8988T (cell line): ENCODE measurements around the gene WDR46.
A peak's percentile ranks its signal among the peaks of the same experiment; 100 is the strongest.

Source experiments
- DNase-seq: peaks from one replicate; pipeline ENCODE4 v3.0.0; 2011

Gene WDR46

DNA sequence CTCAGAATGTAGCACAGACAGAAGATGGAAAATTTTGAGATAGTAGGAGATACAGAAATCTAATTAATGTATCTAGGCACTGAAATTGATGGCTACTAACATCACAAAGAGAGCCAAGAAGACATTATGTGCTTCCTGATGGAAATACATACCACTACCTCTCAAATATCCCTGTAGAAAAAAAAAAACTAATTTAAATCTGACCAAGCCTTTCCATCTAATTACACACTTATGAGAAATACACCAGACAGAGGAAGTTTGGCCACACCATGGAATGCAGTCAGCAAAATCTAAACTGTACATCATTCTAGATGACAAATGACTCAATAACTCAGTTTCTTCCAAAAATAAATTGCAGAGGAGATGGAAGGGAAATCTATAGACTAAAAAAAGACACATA is 36.3 kb downstream of the WDR46 start:
- no peak for DNase-seq

DNA sequence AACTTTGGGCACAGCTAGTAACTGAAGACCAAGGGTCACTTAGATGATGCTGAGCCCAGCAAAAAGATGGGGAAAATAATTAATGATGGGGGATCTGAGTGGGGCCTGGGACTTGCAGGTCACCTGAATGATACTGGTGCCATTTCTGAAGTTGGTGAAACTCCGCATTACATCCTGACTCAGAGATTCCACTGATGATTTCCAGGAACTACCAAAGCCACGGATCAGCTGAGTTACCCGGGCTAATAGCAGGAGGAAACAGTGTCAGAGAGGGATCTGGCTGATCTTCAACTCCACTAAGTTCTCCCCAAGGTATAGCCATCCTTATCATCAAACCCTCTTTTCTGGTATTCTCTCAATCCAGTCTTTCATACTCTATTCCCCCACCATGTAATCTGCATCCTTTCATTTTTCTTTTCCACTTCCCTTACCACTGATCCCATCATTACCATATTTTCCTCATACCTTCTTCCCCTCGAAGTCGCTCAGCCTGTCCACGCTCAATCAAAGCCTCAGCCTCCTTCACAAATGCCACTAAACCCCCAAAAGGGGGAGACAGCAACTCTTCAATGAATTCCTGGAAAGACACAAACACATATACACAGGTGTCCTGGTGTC is 37.5 kb downstream of the WDR46 start:
- no peak for DNase-seq

DNA sequence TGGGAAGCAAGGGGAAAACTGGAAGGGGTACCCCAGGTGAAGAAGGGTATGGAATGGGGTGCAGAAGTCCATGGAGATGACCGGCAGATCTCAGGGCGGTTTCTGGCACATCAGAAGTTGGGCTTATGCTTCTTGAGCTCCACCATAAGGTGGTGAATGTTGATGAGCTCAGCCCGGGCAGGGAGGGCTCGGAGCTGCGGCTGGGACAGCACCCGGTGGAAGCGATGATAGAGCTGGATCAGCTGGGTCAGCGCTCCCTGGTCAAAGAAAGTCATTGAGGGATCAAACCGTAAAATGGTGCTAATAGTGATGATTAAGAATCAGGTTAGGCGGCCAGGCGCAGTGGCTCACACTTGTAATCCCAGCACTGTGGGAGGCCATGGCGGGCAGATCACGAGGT is 38.3 kb downstream of the WDR46 start:
- no peak for DNase-seq

DNA sequence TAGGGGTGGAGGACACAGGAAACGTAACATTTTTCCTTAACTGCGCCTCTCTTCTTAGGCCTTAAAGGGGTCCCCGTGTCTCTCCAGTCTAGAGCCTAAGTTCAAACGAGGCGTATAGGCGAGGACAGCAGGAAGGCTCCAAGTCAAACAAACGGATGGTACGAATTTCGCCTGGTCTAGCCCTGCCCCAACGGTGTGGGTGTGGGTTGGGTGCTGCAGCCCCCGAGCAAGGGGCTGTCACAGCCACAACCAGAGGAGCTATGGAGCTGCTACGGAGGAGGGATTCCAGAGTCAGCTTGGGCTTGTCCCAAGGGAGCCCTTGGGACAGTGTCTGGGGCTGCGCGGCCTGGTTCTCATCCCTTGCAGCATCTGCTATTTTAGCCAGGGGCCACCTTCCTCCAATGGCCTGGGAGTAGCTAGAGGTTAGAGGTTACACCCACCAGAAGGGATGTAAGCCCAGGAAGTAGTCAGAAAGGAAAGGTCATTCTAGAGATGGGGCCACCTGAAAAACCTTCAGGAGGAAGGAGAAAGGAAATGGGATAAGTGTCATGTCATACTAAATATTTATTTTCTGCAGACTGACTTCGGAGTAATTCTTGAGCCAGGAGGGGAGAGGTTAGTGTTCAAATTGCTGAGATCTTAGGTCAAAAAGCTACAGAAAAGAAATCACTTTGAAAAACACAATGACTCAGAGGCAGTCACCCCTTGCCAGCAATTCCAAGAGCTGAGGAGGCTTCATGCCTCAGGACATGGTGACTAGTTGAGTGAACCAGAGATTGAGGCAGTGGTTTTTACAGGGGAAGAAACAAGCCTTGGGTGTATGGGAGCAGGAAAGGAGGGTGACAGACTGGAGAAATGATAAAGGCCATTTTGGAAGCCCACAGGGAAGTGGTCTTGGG is 39.1 kb downstream of the WDR46 start:
- no peak for DNase-seq

DNA sequence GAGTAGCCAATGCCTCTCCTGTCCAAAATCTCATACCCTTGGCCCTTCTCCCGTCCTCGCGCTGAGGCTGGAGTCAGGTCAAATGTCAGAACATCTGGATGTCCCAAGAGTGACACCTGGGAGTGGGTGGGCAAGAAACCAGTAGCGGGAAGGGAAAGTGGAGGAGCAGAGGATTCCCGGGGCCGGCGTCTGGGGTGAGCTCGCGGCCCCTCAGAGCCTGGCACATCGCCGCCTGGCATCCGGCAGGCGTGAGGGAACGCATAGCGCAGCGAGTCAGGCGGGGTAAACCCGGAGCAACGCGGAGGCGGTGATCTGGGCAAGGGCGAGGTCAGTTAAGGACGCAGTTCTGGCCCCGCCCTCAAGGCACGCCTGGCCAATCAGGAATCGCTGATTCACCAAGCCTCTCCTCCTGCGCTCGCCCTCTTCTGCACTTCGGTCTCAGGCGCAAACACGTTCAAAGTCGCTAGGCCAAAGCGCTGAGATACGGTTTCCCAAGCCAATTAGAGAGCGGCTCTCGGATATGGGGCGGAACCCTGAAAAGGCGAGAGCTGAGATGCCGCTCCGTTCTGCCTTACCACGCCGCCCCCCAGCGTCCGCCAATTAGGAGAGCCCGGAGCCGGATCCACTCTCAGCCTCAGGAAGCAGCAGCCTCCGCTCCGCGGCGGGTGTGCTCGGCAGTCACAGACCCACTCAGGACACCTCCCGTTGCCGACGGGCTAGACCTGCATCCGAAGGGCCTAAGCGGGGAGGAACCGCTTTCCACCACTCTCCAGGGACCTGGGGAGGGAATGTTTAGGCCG is 39.9 kb downstream of the WDR46 start:
- DNase-seq, result peak; percentile 46

DNA sequence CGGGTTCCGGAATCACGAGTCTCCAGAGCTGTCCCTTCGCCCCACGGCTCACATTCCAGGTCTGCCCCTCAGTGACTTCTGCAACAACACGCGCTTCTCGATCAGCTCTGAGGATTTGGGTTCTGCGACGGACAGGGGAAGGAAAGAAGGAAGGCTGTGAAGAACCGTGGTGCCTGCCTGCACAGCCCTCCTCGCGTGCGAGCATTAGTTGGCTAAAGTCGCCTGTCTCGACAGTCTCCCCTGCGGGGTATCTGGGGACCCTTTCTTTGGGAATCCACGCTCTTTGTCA is 40.5 kb downstream of the WDR46 start:
- DNase-seq, result no peak

DNA sequence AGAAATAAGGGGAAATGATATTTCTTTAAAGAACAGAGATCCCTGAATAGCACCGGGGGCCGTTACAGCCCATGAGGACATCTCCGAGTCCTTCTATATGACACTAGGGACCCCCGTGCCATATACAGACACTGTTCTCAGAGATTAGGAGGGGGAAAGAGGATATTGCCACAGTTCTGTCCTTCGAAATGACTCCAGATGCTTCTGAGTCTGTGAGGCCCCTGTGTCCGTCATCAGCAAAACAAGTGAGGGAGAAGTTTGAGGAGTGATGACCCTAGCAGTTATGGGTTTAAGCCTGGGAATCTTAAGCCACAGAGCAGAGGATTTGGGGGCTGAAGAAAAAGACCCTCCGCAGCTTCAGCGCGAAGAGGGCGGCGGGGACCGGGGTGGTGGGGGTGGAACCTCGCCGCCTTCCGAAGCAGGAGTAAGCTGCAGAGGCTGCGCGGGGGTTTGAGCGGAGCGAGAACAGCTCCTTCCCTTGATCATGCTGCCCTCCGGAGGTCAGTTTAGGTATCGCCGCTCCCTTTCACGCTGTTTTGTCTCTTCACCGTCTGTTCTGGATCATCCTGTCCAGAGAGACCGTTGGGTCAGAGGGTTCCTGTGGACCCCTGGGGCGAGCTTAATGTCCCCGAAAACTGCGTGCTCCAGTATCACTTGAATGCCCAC is 40.9 kb downstream of the WDR46 start:
- DNase-seq, result peak; percentile 42

DNA sequence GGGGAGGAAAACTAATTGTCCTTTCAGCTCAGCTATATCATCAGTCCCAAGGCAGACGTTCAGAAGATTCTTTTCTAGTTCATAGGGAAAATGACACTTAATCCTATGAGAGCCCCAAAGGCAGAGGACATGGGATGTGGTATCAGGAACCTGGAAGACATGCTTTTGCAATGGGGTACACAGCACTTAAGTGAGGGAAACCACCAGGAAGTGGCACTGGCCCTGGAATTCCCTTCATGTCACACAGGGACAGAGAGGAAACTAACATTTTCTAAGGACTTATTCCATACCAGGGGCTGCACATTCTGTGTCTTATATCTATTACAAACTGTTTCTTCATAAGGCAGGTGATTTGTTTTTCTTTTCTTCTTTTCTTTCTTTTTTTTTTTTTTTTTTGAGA is 45.6 kb downstream of the WDR46 start:
- no peak for DNase-seq

DNA sequence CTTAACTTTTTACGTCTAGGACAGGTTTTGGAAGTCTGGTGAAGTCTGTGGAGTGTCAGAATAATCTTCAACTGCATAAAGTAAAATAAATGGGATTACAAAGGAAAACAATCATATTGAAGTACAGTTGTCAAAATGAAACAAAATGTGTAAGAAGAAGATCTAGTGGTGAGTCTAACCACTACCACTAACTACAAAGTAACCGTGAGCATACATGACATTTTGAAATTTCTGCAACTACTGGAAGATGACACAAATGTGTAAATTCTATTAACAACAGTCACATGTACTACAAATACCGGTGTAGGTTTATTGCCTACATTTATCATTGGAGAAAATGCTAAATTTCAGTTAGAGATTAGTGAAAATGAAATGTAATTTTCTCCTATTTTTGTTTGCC is 47.1 kb downstream of the WDR46 start:
- DNase-seq, result no peak

DNA sequence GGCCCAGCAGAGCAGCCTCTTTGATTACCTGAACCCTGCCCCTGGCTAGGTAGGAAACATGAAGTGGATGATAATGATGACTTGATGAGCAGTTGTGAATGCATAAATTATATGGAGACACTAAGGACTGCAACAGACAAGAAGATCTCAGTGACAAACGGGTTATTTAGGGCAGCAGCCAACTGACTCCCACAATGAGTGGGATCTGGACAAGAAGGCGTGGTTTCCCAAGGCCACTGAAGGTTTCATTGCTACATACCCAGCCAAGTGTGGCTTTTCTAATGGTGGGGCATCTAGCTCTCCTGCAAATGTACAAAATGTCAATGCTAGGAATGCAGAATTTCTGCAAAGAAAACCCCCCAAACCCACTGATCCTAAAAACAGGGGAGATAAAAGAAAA is 51.3 kb downstream of the WDR46 start:
- DNase-seq, result no peak

DNA sequence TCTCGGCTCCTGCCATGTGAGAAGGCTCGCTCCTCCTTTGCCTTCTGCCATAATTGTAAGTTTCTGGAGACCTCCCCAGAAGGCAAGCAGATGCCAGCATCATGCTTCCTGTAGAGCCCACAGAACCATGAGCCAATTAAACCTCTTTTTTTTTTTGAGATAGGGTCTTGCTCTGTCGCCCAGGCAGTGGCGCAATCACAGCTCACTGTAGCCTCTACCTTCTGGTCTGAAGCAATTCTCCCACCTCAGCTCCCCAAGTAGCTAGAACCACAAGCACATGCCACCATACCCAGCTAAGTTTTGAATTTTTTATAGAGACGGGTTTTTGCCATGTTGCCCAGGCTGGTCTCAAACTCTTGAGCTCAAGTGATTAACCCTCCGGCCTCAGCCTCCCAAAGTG is 52.2 kb downstream of the WDR46 start:
- no peak for DNase-seq

DNA sequence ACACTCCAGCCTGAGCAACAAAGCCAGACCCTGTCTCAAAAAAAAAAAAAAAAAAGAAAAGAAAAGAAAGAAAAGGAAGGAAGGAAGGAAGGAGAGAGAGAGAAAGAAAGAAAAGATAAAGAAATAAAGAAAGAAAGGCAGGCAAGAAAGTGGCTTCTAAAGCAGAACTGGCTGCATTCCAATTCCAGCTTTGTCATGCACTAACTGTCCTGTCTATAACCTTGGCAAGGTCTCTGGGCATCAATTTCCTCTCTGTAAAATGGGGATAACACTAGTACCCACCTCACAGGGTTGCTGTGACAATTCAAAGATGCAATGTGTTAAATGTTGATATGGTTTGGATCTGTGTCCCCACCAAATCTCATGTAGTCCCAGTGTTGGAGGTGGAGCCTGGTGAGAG is 52.7 kb downstream of the WDR46 start:
- DNase-seq, result no peak

DNA sequence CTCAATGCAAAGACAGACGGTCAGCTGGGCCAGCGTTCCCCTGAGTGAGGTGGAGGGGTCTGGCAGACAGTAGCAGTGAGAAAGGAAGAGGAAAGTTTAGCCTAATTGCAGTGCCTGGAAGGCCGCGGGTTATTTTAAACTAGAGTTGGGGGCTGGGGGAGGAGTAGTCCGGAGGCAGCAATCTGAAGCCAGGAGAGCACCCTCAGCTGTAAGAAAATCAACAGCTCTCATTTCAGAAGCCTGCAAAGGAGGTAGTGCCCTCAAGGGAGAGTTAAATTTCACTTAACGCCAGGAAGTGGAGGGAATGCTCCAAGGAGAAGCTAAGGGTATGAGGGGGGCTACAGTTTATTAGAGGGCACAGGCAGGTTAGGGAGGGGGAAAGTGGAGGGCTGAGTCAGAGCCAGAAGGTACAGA is 53.8 kb downstream of the WDR46 start:
- no peak for DNase-seq
